GM10266 (cell line): ENCODE data around the gene SLC6A7.

Experiments
- DNase-seq: peaks from one replicate; pipeline ENCODE4 v3.0.0; 2012; ENCODE audit errors: extremely low spot score
- CTCF ChIP-seq: IDR thresholded peaks from 2 replicates; pipeline ENCODE4 v1.5.1; 2012; ENCODE audit warnings: mild to moderate bottlenecking, low read depth; ENCODE audit not compliant: control insufficient read depth, insufficient read depth; ENCODE audit errors: missing control alignments

Gene SLC6A7

GRCh38 chr5:150206098-150206778, 16.4 kb downstream of the SLC6A7 start:
- no peak for DNase-seq
- TF ChIP-seq CTCF, result no peak

GRCh38 chr5:150206779-150207115, 16.9 kb downstream of the SLC6A7 start:
- TF ChIP-seq CTCF, result no peak
- no peak for DNase-seq

DNA sequence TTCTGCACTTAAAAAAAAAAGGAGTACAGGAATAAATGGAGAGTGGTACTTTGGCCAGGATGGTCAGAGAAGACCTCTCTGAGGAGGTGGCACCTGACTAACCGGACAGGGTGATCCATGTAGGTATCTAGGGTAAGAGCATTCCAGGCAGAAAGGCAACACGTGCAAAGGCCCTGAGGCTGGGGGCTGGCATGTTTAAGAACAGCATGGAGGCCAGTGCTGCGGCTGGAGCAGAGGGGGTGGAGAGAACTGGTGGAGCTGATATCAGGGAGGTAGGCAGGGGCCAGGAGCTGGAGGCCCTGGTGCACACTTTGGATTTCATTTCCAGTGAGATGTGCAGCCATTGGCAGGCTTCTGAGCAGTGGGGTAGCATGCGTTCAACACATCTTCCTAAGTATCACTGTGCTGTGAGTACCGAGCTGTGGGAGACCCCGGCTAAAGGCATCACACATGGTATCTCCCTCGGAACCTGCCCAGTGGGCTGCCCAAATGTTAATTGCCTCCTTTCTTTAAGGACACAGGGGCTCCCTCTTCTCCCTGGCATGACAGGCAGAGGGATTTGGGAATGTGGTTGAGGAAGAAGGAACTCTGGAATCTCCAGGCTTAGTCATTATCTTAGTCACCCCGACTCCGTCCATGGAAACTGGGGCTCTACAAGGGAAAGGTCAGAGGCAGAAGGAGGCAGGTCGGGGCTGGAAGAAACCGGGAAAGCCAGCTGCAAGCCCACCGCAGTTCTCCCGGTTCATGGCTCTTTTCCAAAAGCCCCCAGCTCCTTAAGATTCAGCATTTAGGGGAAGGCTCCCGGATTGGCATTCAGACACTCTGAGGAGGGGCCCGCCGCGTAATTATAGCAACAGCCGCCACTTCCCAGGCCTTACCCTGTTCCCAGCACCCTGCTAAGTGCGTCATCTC, 18.6 kb downstream of the SLC6A7 start:
- DNase-seq, result no peak
- no peak for TF ChIP-seq CTCF

GRCh38 chr5:150209099-150209635, 19.3 kb downstream of the SLC6A7 start:
- DNase-seq, result no peak
- peak; percentile 23 for TF ChIP-seq CTCF

DNA sequence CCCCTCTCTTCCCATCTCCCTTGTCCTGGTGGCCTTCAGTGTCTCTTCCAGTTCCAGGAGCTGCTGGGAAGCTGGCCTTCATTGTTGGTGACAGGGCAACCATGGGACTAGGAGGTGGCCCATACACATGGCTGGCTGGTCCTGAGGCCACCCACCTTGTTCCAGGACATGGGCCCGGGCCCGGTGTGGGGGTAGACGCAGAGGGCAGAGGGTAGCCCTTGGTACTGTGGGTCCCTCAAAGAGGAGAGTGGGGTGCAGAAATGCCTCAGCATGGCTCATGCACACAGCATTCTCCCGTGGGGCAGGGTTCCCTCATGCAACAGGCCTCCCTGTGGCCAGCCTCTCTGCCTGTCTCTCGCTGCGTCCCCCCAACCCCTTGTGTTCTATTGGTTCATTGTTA, 20.8 kb downstream of the SLC6A7 start:
- no peak for TF ChIP-seq CTCF
- no peak for DNase-seq

DNA sequence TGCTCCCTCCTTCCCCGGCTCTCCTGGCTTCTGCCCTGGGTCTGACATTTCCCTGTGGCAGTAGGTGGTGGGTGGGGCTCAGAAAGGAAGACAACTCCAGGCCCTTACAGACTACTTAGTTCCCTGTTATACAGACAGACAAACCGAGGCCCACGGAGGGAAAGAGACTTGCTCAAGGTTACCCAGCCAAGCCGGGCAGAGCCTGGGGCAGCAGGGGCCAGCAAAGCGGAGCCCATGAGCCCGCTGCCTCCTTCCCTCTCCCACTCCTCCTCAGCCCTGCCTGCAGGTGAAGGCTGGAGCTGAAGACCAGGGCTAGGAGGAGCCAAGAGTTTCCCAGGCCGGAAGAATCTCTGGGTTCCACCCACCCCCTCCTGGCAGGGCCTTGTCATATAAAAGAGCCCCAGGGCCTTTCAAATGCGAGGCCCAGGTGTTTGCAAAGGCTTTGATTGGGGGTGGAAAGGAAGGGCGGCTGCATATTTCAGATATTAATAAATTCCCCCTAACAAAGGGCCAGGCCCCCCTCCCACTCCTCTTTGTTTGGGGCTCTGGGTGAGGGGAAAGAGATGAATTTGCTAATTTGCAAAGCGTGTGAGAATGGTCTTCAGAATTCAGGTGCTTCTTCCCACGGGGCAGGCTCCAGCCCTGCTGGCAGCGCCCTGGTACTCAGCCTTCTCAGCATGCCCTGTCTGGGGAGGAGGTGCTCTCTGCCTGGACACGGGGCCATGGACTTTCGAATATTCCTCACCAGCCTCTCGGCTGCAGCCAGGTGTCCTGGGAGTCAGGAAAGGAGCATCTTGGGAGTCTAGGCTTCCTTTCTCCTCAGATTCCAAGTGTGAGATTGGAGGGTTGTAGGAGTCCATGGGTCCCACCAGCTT, 21.5 kb downstream of the SLC6A7 start:
- DNase-seq, result no peak
- TF ChIP-seq CTCF, result no peak
